Measurements from ENCODE around the gene ACLY.
"Not testable (repeated sequence)": the region's sequence is repeated elsewhere in the genome, so short reads cannot be mapped to it uniquely, and the experiment has no call there.

ACLY gene

GRCh38 chr17:41848788-41849187 lies 70.0 kb downstream of the ACLY start:
- TF ChIP-seq CTCF (IDR thresholded peaks at IDR 0.05; ENCODE audit: low read depth, low read length), result no peak
- peak; percentile 14 for DNase-seq (ENCODE audit: extremely low read depth, low read depth)

GRCh38 chr17:41844971-41845370 lies 73.8 kb downstream of the ACLY start:
- DNase-seq (ENCODE audit: extremely low read depth, low read depth), result no peak
- TF ChIP-seq CTCF (IDR thresholded peaks at IDR 0.05; ENCODE audit: low read depth, low read length), result no peak

GRCh38 chr17:41840781-41841180 lies 78.0 kb downstream of the ACLY start:
- not testable (repeated sequence) for DNase-seq (ENCODE audit: extremely low read depth, low read depth)

- not testable (repeated sequence) for DNase-seq (ENCODE audit: extremely low read depth, low read depth)
Observed at GRCh38 chr17:41839448-41839847, 79.3 kb downstream of the ACLY start.

GRCh38 chr17:41837761-41838538 lies 80.8 kb downstream of the ACLY start, which contains the start of gene KLHL10:
Gene KLHL10, plus strand, starts transcription at chr17:41837825. Its CDS starts 108 bp downstream, at chr17:41837933.
- TF ChIP-seq CTCF (IDR thresholded peaks at IDR 0.05; ENCODE audit: low read depth, low read length), result no peak

GRCh38 chr17:41836550-41837196 lies 82.1 kb downstream of the ACLY start:
- DNase-seq (ENCODE audit: extremely low read depth, low read depth), result no peak

More at GRCh38 chr17:41837761-41838538, 80.8 kb downstream of the ACLY start, which contains the start of gene KLHL10:
- DNase-seq (ENCODE audit: extremely low read depth, low read depth), result no peak

GRCh38 chr17:41835800-41836549 lies 82.8 kb downstream of the ACLY start, which contains the start of gene NT5C3B:
Gene NT5C3B, minus strand, starts transcription at chr17:41836232. Its CDS starts 39 bp downstream, at chr17:41836193.
- no peak for TF ChIP-seq CTCF (IDR thresholded peaks at IDR 0.05; ENCODE audit: low read depth, low read length)
- no peak for DNase-seq (ENCODE audit: extremely low read depth, low read depth)

More at GRCh38 chr17:41836550-41837196, 82.1 kb downstream of the ACLY start:
- no peak for TF ChIP-seq CTCF (IDR thresholded peaks at IDR 0.05; ENCODE audit: low read depth, low read length)

All from AG09319 (cell line).